Measurements from ENCODE around the gene DISP1. TPM values are rescaled to one million over a fixed set of nuclear protein-coding genes. Genes with fewer than 3 reads are reported as not detected.
A peak's percentile ranks its signal among the peaks of the same experiment; 100 is the strongest.

DISP1 gene, protein sequence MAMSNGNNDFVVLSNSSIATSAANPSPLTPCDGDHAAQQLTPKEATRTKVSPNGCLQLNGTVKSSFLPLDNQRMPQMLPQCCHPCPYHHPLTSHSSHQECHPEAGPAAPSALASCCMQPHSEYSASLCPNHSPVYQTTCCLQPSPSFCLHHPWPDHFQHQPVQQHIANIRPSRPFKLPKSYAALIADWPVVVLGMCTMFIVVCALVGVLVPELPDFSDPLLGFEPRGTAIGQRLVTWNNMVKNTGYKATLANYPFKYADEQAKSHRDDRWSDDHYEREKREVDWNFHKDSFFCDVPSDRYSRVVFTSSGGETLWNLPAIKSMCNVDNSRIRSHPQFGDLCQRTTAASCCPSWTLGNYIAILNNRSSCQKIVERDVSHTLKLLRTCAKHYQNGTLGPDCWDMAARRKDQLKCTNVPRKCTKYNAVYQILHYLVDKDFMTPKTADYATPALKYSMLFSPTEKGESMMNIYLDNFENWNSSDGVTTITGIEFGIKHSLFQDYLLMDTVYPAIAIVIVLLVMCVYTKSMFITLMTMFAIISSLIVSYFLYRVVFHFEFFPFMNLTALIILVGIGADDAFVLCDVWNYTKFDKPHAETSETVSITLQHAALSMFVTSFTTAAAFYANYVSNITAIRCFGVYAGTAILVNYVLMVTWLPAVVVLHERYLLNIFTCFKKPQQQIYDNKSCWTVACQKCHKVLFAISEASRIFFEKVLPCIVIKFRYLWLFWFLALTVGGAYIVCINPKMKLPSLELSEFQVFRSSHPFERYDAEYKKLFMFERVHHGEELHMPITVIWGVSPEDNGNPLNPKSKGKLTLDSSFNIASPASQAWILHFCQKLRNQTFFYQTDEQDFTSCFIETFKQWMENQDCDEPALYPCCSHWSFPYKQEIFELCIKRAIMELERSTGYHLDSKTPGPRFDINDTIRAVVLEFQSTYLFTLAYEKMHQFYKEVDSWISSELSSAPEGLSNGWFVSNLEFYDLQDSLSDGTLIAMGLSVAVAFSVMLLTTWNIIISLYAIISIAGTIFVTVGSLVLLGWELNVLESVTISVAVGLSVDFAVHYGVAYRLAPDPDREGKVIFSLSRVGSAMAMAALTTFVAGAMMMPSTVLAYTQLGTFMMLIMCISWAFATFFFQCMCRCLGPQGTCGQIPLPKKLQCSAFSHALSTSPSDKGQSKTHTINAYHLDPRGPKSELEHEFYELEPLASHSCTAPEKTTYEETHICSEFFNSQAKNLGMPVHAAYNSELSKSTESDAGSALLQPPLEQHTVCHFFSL (N-terminal part only)
- polyA plus RNA-seq (2011; rRNA removed) (5.3 and 6.2 TPM in 2 replicates), polyA minus RNA-seq (2011; rRNA and poly(A)+ RNA removed) (12.7 and 17.4 TPM in 2 replicates)

DNA sequence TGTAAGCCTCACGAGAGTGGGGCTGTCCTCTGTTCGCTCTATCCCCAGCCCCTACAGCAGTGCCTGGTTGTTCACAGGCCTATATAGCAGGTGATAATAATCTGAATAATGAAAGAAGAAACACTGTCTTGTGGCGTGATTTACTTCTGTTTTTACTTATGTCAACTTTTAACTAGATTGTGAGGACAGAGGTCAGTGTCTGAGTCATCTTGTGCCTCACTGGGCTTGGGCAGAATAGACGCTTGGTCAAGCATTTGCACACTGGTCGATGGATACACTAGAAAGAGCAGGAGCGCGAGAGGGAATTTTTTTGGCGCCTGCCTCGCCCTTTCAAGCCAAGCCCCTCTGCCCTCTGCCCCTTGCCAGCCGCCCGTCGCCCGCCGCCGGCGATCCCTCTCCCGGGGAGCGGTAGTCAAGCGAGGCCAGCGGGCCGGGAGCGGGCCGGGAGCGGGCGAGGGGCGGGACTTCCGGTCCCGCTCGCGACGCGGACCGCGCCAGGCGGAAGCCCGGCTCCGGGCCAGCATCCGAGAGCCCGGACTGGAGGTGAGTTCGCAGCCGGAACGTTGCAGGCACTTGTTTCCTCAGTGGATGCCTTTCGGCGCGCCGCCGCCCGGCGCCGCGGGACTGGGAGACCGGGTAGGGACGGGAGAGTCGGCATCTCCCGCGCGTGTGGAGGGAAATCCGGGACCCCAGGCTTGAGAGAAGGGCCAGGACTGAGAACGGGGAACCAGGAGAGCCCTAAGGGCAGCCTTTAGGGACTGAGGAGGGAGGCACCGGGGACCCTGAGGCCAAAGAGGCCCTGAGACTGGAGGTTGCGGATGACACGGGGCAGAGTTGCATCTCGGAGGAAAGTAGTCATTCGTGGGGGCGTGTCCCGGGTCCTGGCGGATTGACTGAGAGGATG lies at the start of gene DISP1:
Gene DISP1, plus strand, starts transcription at position 504 of the 904 bp plus-strand sequence. CDS start 127,785 bp downstream, outside the sequence.
- Histone ChIP-seq H3K27me3 (ENCODE audit: control insufficient read depth, insufficient read depth, low read length) (no peaks in the 10 kb centered on the region), H3K4me3 (ENCODE audit: low read depth, low read length) (peak within 1 kb of the TSS; percentile 74), H3K27ac (ENCODE audit: low read depth, low read length) (peak within 1 kb of the TSS; percentile 79), H3K9me3 (ENCODE audit: control insufficient read depth, insufficient read depth, low read length) (no peaks in the 10 kb centered on the region)
- DNase-seq (ENCODE audit: low read depth, low spot score), result no peak
- TF ChIP-seq, protein P1, sequence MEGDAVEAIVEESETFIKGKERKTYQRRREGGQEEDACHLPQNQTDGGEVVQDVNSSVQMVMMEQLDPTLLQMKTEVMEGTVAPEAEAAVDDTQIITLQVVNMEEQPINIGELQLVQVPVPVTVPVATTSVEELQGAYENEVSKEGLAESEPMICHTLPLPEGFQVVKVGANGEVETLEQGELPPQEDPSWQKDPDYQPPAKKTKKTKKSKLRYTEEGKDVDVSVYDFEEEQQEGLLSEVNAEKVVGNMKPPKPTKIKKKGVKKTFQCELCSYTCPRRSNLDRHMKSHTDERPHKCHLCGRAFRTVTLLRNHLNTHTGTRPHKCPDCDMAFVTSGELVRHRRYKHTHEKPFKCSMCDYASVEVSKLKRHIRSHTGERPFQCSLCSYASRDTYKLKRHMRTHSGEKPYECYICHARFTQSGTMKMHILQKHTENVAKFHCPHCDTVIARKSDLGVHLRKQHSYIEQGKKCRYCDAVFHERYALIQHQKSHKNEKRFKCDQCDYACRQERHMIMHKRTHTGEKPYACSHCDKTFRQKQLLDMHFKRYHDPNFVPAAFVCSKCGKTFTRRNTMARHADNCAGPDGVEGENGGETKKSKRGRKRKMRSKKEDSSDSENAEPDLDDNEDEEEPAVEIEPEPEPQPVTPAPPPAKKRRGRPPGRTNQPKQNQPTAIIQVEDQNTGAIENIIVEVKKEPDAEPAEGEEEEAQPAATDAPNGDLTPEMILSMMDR (IDR thresholded peaks at IDR 0.05; ENCODE audit: low read depth, low read length), result no peak
- ChIA-PET CTCF (interaction anchor here (1.0 to 1.6 kb wide), 2 partner anchors 275 to 319 kb away, joined by 4 read pairs; no protein-coding TSS in a partner anchor), POLR2A (no interaction called here)

DNA sequence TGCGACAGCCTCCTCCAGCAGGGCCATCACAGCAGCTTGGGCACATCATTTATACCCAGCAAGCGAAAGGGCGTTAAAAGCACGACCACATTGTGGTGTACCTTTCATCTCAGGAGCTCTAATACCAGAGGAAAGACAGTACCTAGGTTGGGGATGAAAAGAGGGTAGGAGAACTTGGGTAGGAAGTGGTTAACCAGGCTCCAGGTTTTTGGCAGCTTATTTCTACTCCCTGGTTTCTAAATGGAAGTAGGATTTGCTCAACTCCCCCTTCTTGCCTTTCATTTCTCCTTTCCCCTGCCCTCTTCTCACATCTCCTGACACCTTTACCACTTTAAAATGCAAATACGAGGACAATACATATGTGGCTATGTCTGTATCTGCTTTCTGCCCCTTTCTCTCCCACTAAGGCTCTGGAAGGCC lies 47.7 kb upstream of the DISP1 start:
- H3K27me3 ChIP-seq (ENCODE audit: control insufficient read depth, insufficient read depth, low read length), result peaks cover 2% of the 10 kb centered on the region
- POLR2A ChIA-PET, result no interaction called here
- DNase-seq (ENCODE audit: low read depth, low spot score), result no peak
- H3K4me3 ChIP-seq (ENCODE audit: low read depth, low read length), result no peak overlapping the region
- TF ChIP-seq, protein P1 (IDR thresholded peaks at IDR 0.05; ENCODE audit: low read depth, low read length), result no peak
- peaks cover 4% of the 10 kb centered on the region; the same call in 1 of the 2 replicates for H3K9me3 ChIP-seq (ENCODE audit: control insufficient read depth, insufficient read depth, low read length)
- CTCF ChIA-PET, result interaction anchor here (0.9 kb wide), 1 partner anchor 320 kb away, joined by 3 read pairs; no protein-coding TSS in a partner anchor
- H3K27ac ChIP-seq (ENCODE audit: low read depth, low read length), result no peak overlapping the region

DNA sequence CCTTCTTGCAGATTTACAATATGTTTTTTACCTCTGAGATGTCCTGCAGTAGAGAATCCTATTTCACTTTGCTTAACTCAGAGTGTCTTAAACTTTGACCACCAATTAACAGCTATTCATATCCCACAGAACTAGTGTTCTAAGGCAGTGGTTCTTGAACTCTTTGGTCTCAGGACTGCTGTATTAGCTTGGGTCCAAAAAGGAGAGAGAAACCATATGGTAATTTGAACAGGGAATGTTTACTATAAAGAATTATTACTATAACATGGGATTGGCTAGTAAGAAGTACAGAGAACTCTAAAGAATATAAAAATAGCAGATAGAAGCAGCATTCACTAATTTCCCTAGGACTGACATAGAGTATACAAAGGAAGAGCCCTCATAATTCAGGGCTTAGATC lies 46.2 kb upstream of the DISP1 start:
- Histone ChIP-seq H3K4me3 (ENCODE audit: low read depth, low read length) (no peak overlapping the region), H3K27ac (ENCODE audit: low read depth, low read length) (no peak overlapping the region), H3K27me3 (ENCODE audit: control insufficient read depth, insufficient read depth, low read length) (peaks cover 2% of the 10 kb centered on the region), H3K9me3 (ENCODE audit: control insufficient read depth, insufficient read depth, low read length) (peaks cover 4% of the 10 kb centered on the region; the same call in 1 of the 2 replicates)
- DNase-seq (ENCODE audit: low read depth, low spot score), result no peak
- TF ChIP-seq, protein P1 (IDR thresholded peaks at IDR 0.05; ENCODE audit: low read depth, low read length), result no peak
- CTCF ChIA-PET, result no interaction called here
- POLR2A ChIA-PET, result no interaction called here

DNA sequence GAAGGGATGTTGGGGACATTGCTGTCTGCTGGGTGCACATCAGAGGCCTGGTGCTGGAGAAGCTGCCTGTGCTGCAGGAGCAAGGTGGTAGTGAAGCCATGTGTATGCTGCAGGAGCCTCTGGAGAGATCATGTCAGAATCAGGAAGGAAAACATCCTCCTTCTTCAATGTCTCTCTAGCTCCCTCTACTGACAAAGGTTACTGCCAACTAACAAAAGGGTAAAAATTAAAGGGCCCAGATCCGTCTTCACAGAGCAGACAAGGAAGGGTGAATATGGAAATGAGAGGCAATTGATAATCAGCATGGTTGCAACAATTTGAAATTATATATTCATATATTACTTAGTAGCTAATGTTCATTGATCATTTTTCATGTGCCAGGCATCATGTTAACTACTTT lies 45.7 kb upstream of the DISP1 start:
- H3K27ac ChIP-seq (ENCODE audit: low read depth, low read length), result no peak overlapping the region
- no peak overlapping the region for H3K4me3 ChIP-seq (ENCODE audit: low read depth, low read length)
- H3K27me3 ChIP-seq (ENCODE audit: control insufficient read depth, insufficient read depth, low read length), result peaks cover 2% of the 10 kb centered on the region
- TF ChIP-seq, protein P1 (IDR thresholded peaks at IDR 0.05; ENCODE audit: low read depth, low read length), result no peak
- DNase-seq (ENCODE audit: low read depth, low spot score), result no peak
- peaks cover 4% of the 10 kb centered on the region; the same call in 1 of the 2 replicates for H3K9me3 ChIP-seq (ENCODE audit: control insufficient read depth, insufficient read depth, low read length)
- POLR2A ChIA-PET, result no interaction called here
- CTCF ChIA-PET, result interaction anchor here (0.6 kb wide), 1 partner anchor 40 kb away, joined by 3 read pairs; no protein-coding TSS in a partner anchor

Measured in AG04450 (cell line).